GM18861 (cell line): ENCODE measurements around the gene ELOVL2.

Experiments
- ATAC-seq: cut with Tn5 transposase; IDR thresholded peaks from one replicate; pipeline ENCODE4 v1.9.1; 2021; ENCODE audit not compliant: unreplicated experiment

Gene ELOVL2

GRCh38 chr6:10933126-10933525, 111.0 kb downstream of the ELOVL2 start:
- no peak for ATAC-seq
